Naive thymus-derived CD4-positive, alpha-beta T cell (primary cell): Measurements from ENCODE around the gene FXYD7. TPM values are rescaled to one million over a fixed set of nuclear protein-coding genes. Genes with fewer than 3 reads are reported as not detected.

Experiments
- ATAC-seq: fragments of 150-1000 bp; cut with Tn5 transposase; 2 replicates; pipeline ENCODE4 v1.10.0; 2021; ENCODE audit warnings: mild to moderate bottlenecking, moderate library complexity
- CTCF ChIA-PET: fragments of 350-600 bp; sonication (Branson Sonifier 250); formaldehyde crosslinking; loops from one replicate; lab custom pipeline; 2021; ENCODE audit warnings: antibody characterized with exemption; lab: Charles Lee
- POLR2A ChIA-PET: fragments of 350-600 bp; sonication (Branson Sonifier 250); formaldehyde crosslinking; loops from one replicate; lab custom pipeline; 2021; ENCODE audit warnings: antibody characterized with exemption, inconsistent platforms; lab: Charles Lee
- DNase-seq, 9 donors: peaks; one replicate each; pipeline versions ENCODE4 v3.0.0 to v3.0.0-alpha.2; 2020 to 2022; ENCODE audit warnings: mixed read lengths in 1 of 9
- H3K27ac ChIP-seq: one replicate; pipeline ENCODE4 v1.7.0; 2013; ENCODE audit warnings: mild to moderate bottlenecking, low read depth, low read length, moderate library complexity
- H3K27me3 ChIP-seq, 2 donors: one replicate each; pipeline ENCODE4 v1.7.0; 2013; ENCODE audit warnings: low read length in 2 of 2, mild to moderate bottlenecking in 2 of 2, moderate library complexity in 2 of 2; ENCODE audit not compliant: control insufficient read depth in 2 of 2, insufficient read depth in 2 of 2
- H3K36me3 ChIP-seq, 3 experiments: 1 replicate in 2 of 3; 2 replicates in 1 of 3; pipeline ENCODE4 v1.7.0; 2013; ENCODE audit warnings: low read length in 3 of 3, mild to moderate bottlenecking in 3 of 3, moderate library complexity in 1 of 3; ENCODE audit not compliant: insufficient read depth in 3 of 3, control insufficient read depth in 2 of 3
- H3K4me1 ChIP-seq, 2 donors: one replicate each; pipeline ENCODE4 v1.7.0; 2013; ENCODE audit warnings: low read length in 2 of 2, mild to moderate bottlenecking in 2 of 2, moderate library complexity in 1 of 2; ENCODE audit not compliant: control insufficient read depth in 2 of 2, insufficient read depth in 2 of 2
- H3K4me3 ChIP-seq: 2 replicates; pipeline ENCODE4 v1.7.0; 2013; ENCODE audit warnings: mild to moderate bottlenecking, low read length
- H3K9me3 ChIP-seq, 3 experiments: 1 replicate in 2 of 3; 2 replicates in 1 of 3; pipeline ENCODE4 v1.7.0; 2013; ENCODE audit warnings: low read length in 3 of 3; ENCODE audit not compliant: control insufficient read depth in 2 of 3
- H3K27ac Mint-ChIP-seq, 9 donors: one replicate each; pipeline ENCODE4 v1.8.0; 2020 to 2022; ENCODE audit warnings: mixed read lengths in 9 of 9, mild to moderate bottlenecking in 8 of 9, moderate library complexity in 5 of 9, inconsistent platforms in 2 of 9
- H3K27me3 Mint-ChIP-seq, 5 donors: one replicate each; pipeline ENCODE4 v1.8.0; 2021 to 2022; ENCODE audit warnings: mixed read lengths in 5 of 5, mild to moderate bottlenecking in 1 of 5
- H3K36me3 Mint-ChIP-seq, 5 donors: one replicate each; pipeline ENCODE4 v1.8.0; 2020 to 2022; ENCODE audit warnings: mixed read lengths in 5 of 5, mild to moderate bottlenecking in 3 of 5, inconsistent platforms in 1 of 5
- H3K4me1 Mint-ChIP-seq, 7 donors: one replicate each; pipeline ENCODE4 v1.8.0; 2020 to 2022; ENCODE audit warnings: mixed read lengths in 7 of 7, mild to moderate bottlenecking in 3 of 7, inconsistent platforms in 1 of 7
- H3K4me3 Mint-ChIP-seq, 10 donors: one replicate each; pipeline ENCODE4 v1.8.0; 2020 to 2022; ENCODE audit warnings: mild to moderate bottlenecking in 10 of 10, mixed read lengths in 10 of 10, moderate library complexity in 6 of 10, inconsistent platforms in 2 of 10
- H3K9me3 Mint-ChIP-seq, 11 donors: one replicate each; pipeline ENCODE4 v1.8.0; 2020 to 2022; ENCODE audit warnings: mixed read lengths in 11 of 11, mild to moderate bottlenecking in 4 of 11, inconsistent platforms in 1 of 11, moderate library complexity in 1 of 11
- intact Hi-C, 2 donors: fragments of 100-400 bp; cut with micrococcal nuclease; formaldehyde crosslinking; loops; one replicate each; pipeline ENCODE4 v1.15.1; 2023
- polyA plus RNA-seq, 2 donors: library from polyadenylated mRNA; unstranded; fragments of 300-500 nt; fragmentation: Illumina TruSeq; gene quantifications; one replicate each; pipeline ENCODE4 v1.2.3, GENCODE V29; 2021
- total RNA-seq, 6 experiments: library from RNA in 5 of 6; stranded (reverse) in 5 of 6; gene quantifications; 1 replicate in 5 of 6; 2 replicates in 1 of 6; pipeline ENCODE4 v1.2.3 and lab custom pipeline; 2021 to 2026

FXYD7 gene
- total and polyA plus RNA-seq, 7 experiments from 2014 or later = 1.8 to 13.2 (median 2.8) TPM

GRCh38 chr19:35115177-35115951 lies 27.7 kb upstream of the FXYD7 start, which contains the start of gene FXYD3:
FXYD3 (plus strand) TSS chr19:35115823; CDS start chr19:35119377, 3,554 bp downstream.
- peak within 1 kb of the TSS in 6 of 10 donors; percentile 2 to 39 (median 24) for H3K4me3 Mint-ChIP-seq
- POLR2A ChIA-PET = interaction anchor here (1.4 kb wide), 1 partner anchor 9 kb away, joined by 5 read pairs; no protein-coding TSS in a partner anchor
- Histone ChIP-seq H3K4me3 (no peak within 1 kb of the TSS), H3K27ac (no peak within 1 kb of the TSS), H3K9me3 (no peaks in the 10 kb centered on the region), H3K27me3 (no peaks in the 10 kb centered on the region), H3K4me1 (peaks cover 0 to 7% of the 10 kb centered on the region in 2 donors), H3K36me3 (no peaks in the 10 kb centered on the region)
- H3K4me1 Mint-ChIP-seq = peaks cover 5 to 8% (median 6%) of the 10 kb centered on the region in 7 donors
- peak within 1 kb of the TSS in 2 of 9 donors; percentile 50 to 56 for H3K27ac Mint-ChIP-seq
- no peaks in the 10 kb centered on the region for H3K9me3 Mint-ChIP-seq
- intact Hi-C loops = no loop called here
- peaks cover 0 to 20% (median 0%) of the 10 kb centered on the region in 5 donors for H3K27me3 Mint-ChIP-seq
- CTCF ChIA-PET = interaction anchor here (0.6 to 1.5 kb wide), 7 partner anchors 20 to 151 kb away, joined by 3 to 4 read pairs (median 3); no protein-coding TSS in a partner anchor
- no peaks in the 10 kb centered on the region for H3K36me3 Mint-ChIP-seq
- no peak for ATAC-seq
- DNase-seq = no peak

- H3K27me3 ChIP-seq = no peaks in the 10 kb centered on the region
- no peaks in the 10 kb centered on the region for H3K9me3 ChIP-seq
- H3K4me1 ChIP-seq = peaks cover 0 to 7% of the 10 kb centered on the region in 2 donors
- no peak overlapping the region for H3K27ac ChIP-seq
- peaks cover 0 to 17% (median 0%) of the 10 kb centered on the region in 5 donors for H3K27me3 Mint-ChIP-seq
- intact Hi-C loops = no loop called here
- H3K4me3 Mint-ChIP-seq = no peak overlapping the region
- no peaks in the 10 kb centered on the region for H3K36me3 ChIP-seq
- no peak overlapping the region for H3K4me3 ChIP-seq
- peak overlapping the region in 1 of 9 donors; percentile 56 for H3K27ac Mint-ChIP-seq
- ChIA-PET POLR2A (interaction anchor here (0.6 to 0.9 kb wide), 2 partner anchors 8 to 95 kb away, joined by 3 to 4 read pairs; no protein-coding TSS in a partner anchor), CTCF (interaction anchor here (0.6 to 1.5 kb wide), 5 partner anchors 19 to 150 kb away, joined by 3 to 5 read pairs (median 4); no protein-coding TSS in a partner anchor)
- no peak for ATAC-seq
- peaks cover 5 to 8% (median 6%) of the 10 kb centered on the region in 7 donors for H3K4me1 Mint-ChIP-seq
- no peak for DNase-seq
- no peaks in the 10 kb centered on the region for H3K36me3 Mint-ChIP-seq
- H3K9me3 Mint-ChIP-seq = no peaks in the 10 kb centered on the region
Observed at GRCh38 chr19:35116072-35116801, 26.8 kb upstream of the FXYD7 start.

DNA sequence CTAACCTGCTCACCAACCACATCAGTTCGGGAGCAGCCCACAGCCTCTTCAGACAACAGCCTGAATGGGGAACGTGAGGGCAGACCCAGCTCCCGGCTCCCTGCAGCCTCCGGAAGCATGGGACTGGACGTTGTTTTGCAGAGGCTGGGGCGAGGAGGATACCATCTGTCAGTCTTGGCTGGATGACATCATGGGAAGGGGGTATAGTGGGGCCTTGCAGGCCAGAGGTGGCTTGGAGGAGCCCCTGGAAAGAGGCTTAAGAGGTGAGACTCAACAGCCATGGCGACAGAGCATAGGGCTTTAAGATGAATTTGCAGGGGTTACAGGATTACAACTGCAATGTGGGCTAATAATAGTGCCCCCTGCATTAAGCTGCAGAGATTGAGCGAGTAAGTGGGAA lies 25.9 kb upstream of the FXYD7 start:
- peaks cover 0 to 7% of the 10 kb centered on the region in 2 donors for H3K4me1 ChIP-seq
- no peaks in the 10 kb centered on the region for H3K36me3 ChIP-seq
- intact Hi-C loops = no loop called here
- DNase-seq (no peak), ATAC-seq (no peak)
- ChIA-PET CTCF (interaction anchor here (0.6 to 1.0 kb wide), 5 partner anchors 23 to 104 kb away, joined by 3 to 5 read pairs (median 4); no protein-coding TSS in a partner anchor), POLR2A (interaction anchor here (0.6 kb wide), 1 partner anchor 96 kb away, joined by 3 read pairs; no protein-coding TSS in a partner anchor)
- no peaks in the 10 kb centered on the region for H3K9me3 ChIP-seq
- H3K4me3 Mint-ChIP-seq = no peak overlapping the region
- no peaks in the 10 kb centered on the region for H3K36me3 Mint-ChIP-seq
- no peak overlapping the region for H3K27ac ChIP-seq
- H3K9me3 Mint-ChIP-seq = no peaks in the 10 kb centered on the region
- no peaks in the 10 kb centered on the region for H3K27me3 ChIP-seq
- H3K4me1 Mint-ChIP-seq = peaks cover 5 to 13% (median 6%) of the 10 kb centered on the region in 7 donors
- H3K27ac Mint-ChIP-seq = no peak overlapping the region
- H3K27me3 Mint-ChIP-seq = peaks cover 0 to 13% (median 0%) of the 10 kb centered on the region in 5 donors
- no peak overlapping the region for H3K4me3 ChIP-seq

DNA sequence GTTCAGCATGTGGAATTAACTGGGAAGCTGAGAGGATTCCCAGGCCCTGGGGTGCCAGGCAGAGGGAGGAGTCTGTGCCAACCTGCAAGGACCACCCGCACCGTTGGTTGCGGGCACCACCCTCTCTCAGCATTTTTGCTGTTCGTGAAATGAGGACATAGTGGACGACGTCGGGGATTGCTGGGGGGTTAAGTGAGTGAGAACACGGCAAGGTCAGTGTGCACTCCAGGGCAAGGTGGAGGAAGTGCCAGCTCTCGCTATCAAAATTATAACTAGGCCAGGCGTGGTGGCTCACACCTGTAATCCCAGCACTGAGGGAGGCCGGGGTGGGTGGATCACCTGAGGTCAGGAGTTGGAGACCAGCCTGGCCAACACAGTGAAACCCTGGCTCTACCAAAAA lies 25.3 kb upstream of the FXYD7 start:
- H3K4me1 Mint-ChIP-seq = peaks cover 5 to 13% (median 6%) of the 10 kb centered on the region in 7 donors
- Histone ChIP-seq H3K27ac (no peak overlapping the region), H3K27me3 (no peaks in the 10 kb centered on the region), H3K4me1 (peaks cover 0 to 7% of the 10 kb centered on the region in 2 donors), H3K4me3 (no peak overlapping the region), H3K9me3 (no peaks in the 10 kb centered on the region), H3K36me3 (no peaks in the 10 kb centered on the region)
- H3K9me3 Mint-ChIP-seq = no peaks in the 10 kb centered on the region
- no peak overlapping the region for H3K4me3 Mint-ChIP-seq
- peaks cover 0 to 11% (median 0%) of the 10 kb centered on the region in 5 donors for H3K27me3 Mint-ChIP-seq
- H3K36me3 Mint-ChIP-seq = no peaks in the 10 kb centered on the region
- no peak for DNase-seq
- POLR2A ChIA-PET = interaction anchor here (0.5 kb wide), 1 partner anchor 184 kb away, joined by 3 read pairs; no protein-coding TSS in a partner anchor
- no peak for ATAC-seq
- intact Hi-C loops = no loop called here
- peak overlapping the region in 2 of 9 donors; percentile 40 to 73 for H3K27ac Mint-ChIP-seq
- CTCF ChIA-PET = interaction anchor here (0.6 to 1.0 kb wide), 2 partner anchors 24 to 49 kb away, joined by 3 to 4 read pairs; no protein-coding TSS in a partner anchor

DNA sequence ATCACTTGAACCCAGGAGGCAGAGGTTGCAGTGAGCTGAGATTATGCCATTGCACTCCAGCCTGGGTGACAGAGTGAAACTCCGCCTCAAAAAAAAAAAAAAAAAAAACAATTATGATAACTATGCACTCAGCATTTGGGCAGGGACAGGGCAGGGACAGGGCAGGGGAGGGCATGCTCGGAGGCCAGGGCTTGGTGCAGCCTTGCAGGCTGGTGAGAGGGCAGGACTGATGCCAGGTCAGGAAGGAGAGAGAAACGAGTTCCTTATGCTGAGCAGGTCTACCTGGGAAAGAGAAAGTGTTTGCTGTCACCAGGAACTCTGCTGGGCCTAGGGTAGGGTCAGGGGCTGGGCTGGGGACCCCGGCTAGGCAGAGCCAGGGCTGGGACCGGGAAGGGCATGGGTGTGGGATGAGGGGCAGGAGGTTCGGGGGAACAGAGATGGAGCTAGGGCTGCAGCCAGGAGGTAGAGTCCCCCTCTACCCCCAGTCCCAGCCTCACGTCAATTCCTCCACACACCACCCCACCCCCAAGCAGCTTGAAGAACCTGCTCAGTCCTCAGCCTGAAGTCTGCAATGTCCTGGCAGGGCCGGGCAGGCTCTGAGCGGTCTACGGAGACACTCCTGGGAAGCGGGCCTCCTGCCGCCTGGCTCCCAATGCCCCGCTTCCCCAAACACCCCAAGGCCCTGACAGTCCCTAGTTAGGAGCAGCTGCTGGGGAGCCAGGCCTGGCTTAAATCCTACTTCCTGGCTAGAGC lies 24.6 kb upstream of the FXYD7 start:
- peaks cover 0 to 11% (median 0%) of the 10 kb centered on the region in 5 donors for H3K27me3 Mint-ChIP-seq
- POLR2A ChIA-PET = no interaction called here
- Histone ChIP-seq H3K27me3 (no peaks in the 10 kb centered on the region), H3K9me3 (no peaks in the 10 kb centered on the region), H3K4me3 (no peak overlapping the region), H3K27ac (no peak overlapping the region), H3K4me1 (peaks cover 0 to 7% of the 10 kb centered on the region in 2 donors), H3K36me3 (no peaks in the 10 kb centered on the region)
- H3K4me3 Mint-ChIP-seq = no peak overlapping the region
- no peak overlapping the region for H3K27ac Mint-ChIP-seq
- no peaks in the 10 kb centered on the region for H3K36me3 Mint-ChIP-seq
- H3K4me1 Mint-ChIP-seq = peaks cover 5 to 13% (median 6%) of the 10 kb centered on the region in 7 donors
- DNase-seq (no peak), ATAC-seq (no peak)
- CTCF ChIA-PET = no interaction called here
- intact Hi-C loops = no loop called here
- no peaks in the 10 kb centered on the region for H3K9me3 Mint-ChIP-seq

DNA sequence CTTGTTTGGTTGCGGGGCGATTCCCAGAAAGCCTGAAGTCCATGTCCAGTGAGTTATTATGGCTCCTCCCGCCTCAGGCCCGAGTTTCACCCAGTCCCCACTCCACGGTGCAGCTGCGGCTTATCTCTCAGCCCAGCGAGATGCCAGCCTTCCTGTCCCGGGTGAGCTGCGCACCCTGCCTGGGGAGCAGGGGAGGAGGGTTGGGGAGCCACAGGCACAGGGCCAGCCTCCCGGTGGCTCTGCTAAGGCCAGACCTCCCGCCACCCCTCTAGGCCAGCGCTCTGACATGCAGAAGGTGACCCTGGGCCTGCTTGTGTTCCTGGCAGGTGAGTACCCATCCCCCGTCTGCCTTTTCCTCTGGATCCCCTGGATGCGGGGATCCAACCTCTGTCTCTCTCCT lies 24.0 kb upstream of the FXYD7 start:
- Histone ChIP-seq H3K27me3 (no peaks in the 10 kb centered on the region), H3K36me3 (no peaks in the 10 kb centered on the region), H3K27ac (no peak overlapping the region), H3K4me1 (peaks cover 0 to 13% of the 10 kb centered on the region in 2 donors), H3K4me3 (no peak overlapping the region), H3K9me3 (no peaks in the 10 kb centered on the region)
- CTCF ChIA-PET = no interaction called here
- Mint-ChIP-seq H3K4me3 (no peak overlapping the region), H3K36me3 (no peaks in the 10 kb centered on the region), H3K4me1 (peaks cover 10 to 16% (median 10%) of the 10 kb centered on the region in 7 donors), H3K27ac (no peak overlapping the region), H3K9me3 (no peaks in the 10 kb centered on the region), H3K27me3 (peaks cover 0 to 11% (median 0%) of the 10 kb centered on the region in 5 donors)
- intact Hi-C loops = no loop called here
- no peak for ATAC-seq
- POLR2A ChIA-PET = no interaction called here
- DNase-seq = no peak
